GM18951 (cell line): ENCODE measurements around the gene RTN4IP1.

Experiments
- POLR2A ChIP-seq: IDR thresholded peaks from 4 replicates; pipeline ENCODE4 v1.6.1; 2011; ENCODE audit warnings: mild to moderate bottlenecking; ENCODE audit not compliant: insufficient read length, insufficient read depth; ENCODE audit errors: extremely low read depth
- in situ Hi-C: fragments of 300-500 bp; cut with MboI; formaldehyde crosslinking; loops from one replicate; pipeline ENCODE4 v1.12.0; 2022; ENCODE audit warnings: low sequenced_read_pairs, mixed read lengths, inconsistent platforms; ENCODE audit not compliant: unreplicated experiment

Gene RTN4IP1

DNA sequence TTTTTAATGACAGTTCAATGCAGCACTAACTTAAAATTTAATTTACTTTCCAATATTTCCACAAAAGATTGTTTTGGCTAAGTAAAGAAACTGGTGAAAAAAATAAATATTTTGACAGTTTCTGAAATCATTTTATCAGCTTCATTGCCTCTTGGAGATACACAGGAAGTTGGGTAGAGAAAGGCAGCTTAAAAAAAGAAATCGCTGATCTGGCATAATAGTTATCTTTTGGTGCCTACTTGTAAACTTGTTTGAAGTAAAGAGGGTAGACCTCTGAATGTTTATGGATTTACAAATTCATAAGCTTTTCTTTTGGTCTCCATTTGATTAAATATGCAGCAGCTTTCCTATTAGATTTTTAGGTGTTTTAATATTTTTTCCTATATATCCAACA, 103.4 kb downstream of the RTN4IP1 start:
- in situ Hi-C loops, result no loop called here
- no peak for TF ChIP-seq POLR2A

DNA sequence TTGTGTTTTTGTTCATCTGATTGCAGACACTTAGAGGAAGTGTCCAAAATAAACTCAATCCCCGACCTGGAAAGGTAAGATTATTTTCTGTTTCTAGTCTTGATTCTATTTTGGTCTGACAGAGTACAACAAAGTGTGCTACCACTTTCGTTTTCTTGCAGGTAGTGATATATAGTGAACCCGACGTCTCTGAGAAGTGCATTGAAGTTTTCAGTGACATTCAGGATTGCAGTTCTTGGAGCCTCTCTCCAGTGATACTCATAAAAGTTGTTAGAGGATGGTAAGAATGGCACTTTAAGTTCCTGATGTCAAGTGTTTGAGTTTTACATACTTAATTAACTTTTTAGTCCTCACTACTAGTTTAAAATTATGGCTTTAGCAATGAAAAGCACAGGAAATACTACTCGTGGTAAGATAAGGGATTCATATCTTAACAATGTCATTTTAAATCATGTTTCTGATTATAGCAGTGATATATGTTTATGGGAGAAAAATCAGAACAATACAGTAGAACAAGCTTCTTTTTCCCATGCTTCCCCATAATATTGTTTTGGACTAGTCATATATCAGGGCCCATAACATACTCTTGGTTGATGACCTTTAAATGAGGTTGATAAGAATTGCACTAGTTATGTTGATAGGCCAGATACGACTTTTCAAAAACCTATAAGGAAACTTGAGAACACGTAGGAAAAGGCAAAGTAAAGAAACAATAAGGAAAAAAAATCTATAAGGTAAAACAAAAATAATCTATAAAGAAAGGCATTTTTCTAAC, 104.0 kb downstream of the RTN4IP1 start:
- no peak for TF ChIP-seq POLR2A
- in situ Hi-C loops, result no loop called here

DNA sequence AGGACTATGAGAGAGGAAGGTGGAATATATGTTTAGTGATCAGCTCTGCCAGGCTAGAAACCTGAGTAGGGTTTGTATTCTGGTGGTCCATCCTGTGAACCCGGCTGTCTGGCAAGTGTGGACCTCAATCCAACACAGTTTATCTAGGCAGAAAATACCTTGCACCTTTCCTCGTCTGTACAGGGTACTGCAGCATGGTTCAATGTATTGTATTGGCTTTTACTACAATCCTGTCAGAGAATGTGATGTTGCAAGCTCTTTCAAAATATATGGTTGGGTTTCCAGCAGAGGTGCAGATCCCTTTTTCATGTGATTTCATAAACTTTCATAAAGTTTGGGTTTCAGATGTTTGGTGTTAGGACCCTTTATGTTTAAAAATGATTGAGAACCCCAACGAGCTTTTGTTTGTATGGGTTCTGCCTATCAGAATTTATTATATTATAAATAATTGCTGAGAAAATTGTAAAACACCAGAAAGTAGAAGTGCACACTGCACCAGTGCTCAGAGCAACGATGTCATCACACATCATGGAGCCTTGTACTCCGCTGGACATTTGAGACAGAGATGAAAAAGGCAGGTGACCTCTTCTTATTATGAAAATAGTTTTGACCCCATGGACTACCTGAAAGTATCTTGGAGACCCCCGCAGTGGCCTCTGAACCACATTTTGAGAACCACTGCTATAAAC, 106.6 kb downstream of the RTN4IP1 start:
- no peak for TF ChIP-seq POLR2A
- in situ Hi-C loops, result no loop called here
